Measurements from ENCODE around the gene PRAMEF5. TPM values are rescaled to one million over a fixed set of nuclear protein-coding genes. Genes with fewer than 3 reads are reported as not detected.
"Not testable (repeated sequence)": the region's sequence is repeated elsewhere in the genome, so short reads cannot be mapped to it uniquely, and the experiment has no call there.

The PRAMEF5 gene
- polyA plus RNA-seq, 3 donors = not detected

GRCh38 chr1:13265124-13265523, 11.1 kb downstream of the PRAMEF5 start:
- H3K4me1 ChIP-seq (ENCODE audit: control insufficient read depth in 1 of 2, insufficient read depth in 2 of 2, low read length in 2 of 2); H3K27me3 ChIP-seq (ENCODE audit: control insufficient read depth in 2 of 2, insufficient read depth in 2 of 2, low read length in 2 of 2); H3K27ac ChIP-seq (ENCODE audit: low read depth in 1 of 2, low read length in 2 of 2); H3K4me3 Mint-ChIP-seq; H3K4me2 ChIP-seq (replicated peaks; ENCODE audit: extremely low read depth, low read length, poor library complexity, severe bottlenecking); intact Hi-C loops (cut with micrococcal nuclease); H3K9me3 Mint-ChIP-seq; H3K4me3 ChIP-seq (replicated peaks in 1 of 3; ENCODE audit: low read depth in 2 of 3, low read length in 3 of 3); H3K36me3 Mint-ChIP-seq; H2AFZ ChIP-seq (ENCODE audit: insufficient read depth, low read depth, low read length, poor library complexity, severe bottlenecking); H3K36me3 ChIP-seq (replicated peaks in 1 of 2; ENCODE audit: control insufficient read depth in 1 of 2, insufficient read depth in 2 of 2, low read length in 2 of 2); H3K9ac ChIP-seq (ENCODE audit: insufficient read depth, low read length, poor library complexity, severe bottlenecking); H3K9me3 ChIP-seq (replicated peaks in 1 of 2; ENCODE audit: control insufficient read depth in 1 of 2, insufficient read depth in 1 of 2, low read length in 2 of 2); H3K27me3 Mint-ChIP-seq (ENCODE audit: low read depth in 3 of 3); H3K4me1 Mint-ChIP-seq; H4K20me1 ChIP-seq (ENCODE audit: insufficient read depth, low read length); H3K79me2 ChIP-seq (ENCODE audit: insufficient read depth, low read length); DNase-seq; H3K27ac Mint-ChIP-seq: not testable (repeated sequence)
- WGBS (ENCODE audit: insufficient coverage) = no CpG with 5 or more reads among the region's 3 CpGs

DNA sequence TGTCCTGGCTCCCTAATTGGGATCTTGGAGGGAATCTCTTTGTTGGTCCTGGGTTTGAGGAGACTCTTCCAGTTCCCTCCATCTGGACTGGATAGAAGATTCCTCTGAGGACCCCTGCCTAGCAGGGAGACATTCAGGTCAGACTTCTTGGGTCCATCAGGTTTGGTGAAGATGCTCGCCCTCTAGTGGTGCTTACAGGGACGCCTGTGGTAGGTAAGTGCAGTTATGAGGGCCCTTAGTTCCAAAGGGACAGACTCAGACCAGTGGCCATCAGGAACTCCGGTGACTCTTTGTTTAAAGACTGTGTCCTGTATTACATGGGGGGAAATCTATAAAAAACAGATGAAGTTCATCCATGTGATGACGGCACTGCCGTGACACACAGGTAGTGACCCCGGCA, 23.0 kb downstream of the PRAMEF5 start:
- H3K9ac ChIP-seq (ENCODE audit: insufficient read depth, low read length, poor library complexity, severe bottlenecking); H3K79me2 ChIP-seq (ENCODE audit: insufficient read depth, low read length); H3K9me3 Mint-ChIP-seq; H3K4me2 ChIP-seq (replicated peaks; ENCODE audit: extremely low read depth, low read length, poor library complexity, severe bottlenecking); H3K36me3 ChIP-seq (replicated peaks in 1 of 2; ENCODE audit: control insufficient read depth in 1 of 2, insufficient read depth in 2 of 2, low read length in 2 of 2); H3K9me3 ChIP-seq (replicated peaks in 1 of 2; ENCODE audit: control insufficient read depth in 1 of 2, insufficient read depth in 1 of 2, low read length in 2 of 2); H3K4me1 ChIP-seq (ENCODE audit: control insufficient read depth in 1 of 2, insufficient read depth in 2 of 2, low read length in 2 of 2); DNase-seq; H3K4me3 ChIP-seq (replicated peaks in 1 of 3; ENCODE audit: low read depth in 2 of 3, low read length in 3 of 3); H3K36me3 Mint-ChIP-seq; H3K27me3 ChIP-seq (ENCODE audit: control insufficient read depth in 2 of 2, insufficient read depth in 2 of 2, low read length in 2 of 2); H3K4me3 Mint-ChIP-seq; H2AFZ ChIP-seq (ENCODE audit: insufficient read depth, low read depth, low read length, poor library complexity, severe bottlenecking); H4K20me1 ChIP-seq (ENCODE audit: insufficient read depth, low read length); H3K27me3 Mint-ChIP-seq (ENCODE audit: low read depth in 3 of 3); H3K4me1 Mint-ChIP-seq; intact Hi-C loops (cut with micrococcal nuclease); H3K27ac Mint-ChIP-seq; H3K27ac ChIP-seq (ENCODE audit: low read depth in 1 of 2, low read length in 2 of 2): not testable (repeated sequence)
- WGBS (ENCODE audit: insufficient coverage) = 0% methylated on average over 2 of the region's 6 CpGs

- H3K79me2 ChIP-seq (ENCODE audit: insufficient read depth, low read length); H3K36me3 Mint-ChIP-seq; H3K4me1 Mint-ChIP-seq; H3K27me3 ChIP-seq (ENCODE audit: control insufficient read depth in 2 of 2, insufficient read depth in 2 of 2, low read length in 2 of 2); H3K4me1 ChIP-seq (ENCODE audit: control insufficient read depth in 1 of 2, insufficient read depth in 2 of 2, low read length in 2 of 2); H3K27me3 Mint-ChIP-seq (ENCODE audit: low read depth in 3 of 3); H3K9ac ChIP-seq (ENCODE audit: insufficient read depth, low read length, poor library complexity, severe bottlenecking); H3K36me3 ChIP-seq (replicated peaks in 1 of 2; ENCODE audit: control insufficient read depth in 1 of 2, insufficient read depth in 2 of 2, low read length in 2 of 2); intact Hi-C loops (cut with micrococcal nuclease); H3K4me2 ChIP-seq (replicated peaks; ENCODE audit: extremely low read depth, low read length, poor library complexity, severe bottlenecking); H3K9me3 ChIP-seq (replicated peaks in 1 of 2; ENCODE audit: control insufficient read depth in 1 of 2, insufficient read depth in 1 of 2, low read length in 2 of 2); H3K4me3 Mint-ChIP-seq; H2AFZ ChIP-seq (ENCODE audit: insufficient read depth, low read depth, low read length, poor library complexity, severe bottlenecking); H3K4me3 ChIP-seq (replicated peaks in 1 of 3; ENCODE audit: low read depth in 2 of 3, low read length in 3 of 3); DNase-seq; H3K9me3 Mint-ChIP-seq; H3K27ac ChIP-seq (ENCODE audit: low read depth in 1 of 2, low read length in 2 of 2); H4K20me1 ChIP-seq (ENCODE audit: insufficient read depth, low read length): not testable (repeated sequence)
- H3K27ac Mint-ChIP-seq = peak overlapping the region in 1 of 7 donors; percentile 69
- WGBS (ENCODE audit: insufficient coverage) = no CpG with 5 or more reads among the region's 3 CpGs
These were observed 25.6 kb downstream of the PRAMEF5 start for GRCh38 chr1:13279617-13280016.

DNA sequence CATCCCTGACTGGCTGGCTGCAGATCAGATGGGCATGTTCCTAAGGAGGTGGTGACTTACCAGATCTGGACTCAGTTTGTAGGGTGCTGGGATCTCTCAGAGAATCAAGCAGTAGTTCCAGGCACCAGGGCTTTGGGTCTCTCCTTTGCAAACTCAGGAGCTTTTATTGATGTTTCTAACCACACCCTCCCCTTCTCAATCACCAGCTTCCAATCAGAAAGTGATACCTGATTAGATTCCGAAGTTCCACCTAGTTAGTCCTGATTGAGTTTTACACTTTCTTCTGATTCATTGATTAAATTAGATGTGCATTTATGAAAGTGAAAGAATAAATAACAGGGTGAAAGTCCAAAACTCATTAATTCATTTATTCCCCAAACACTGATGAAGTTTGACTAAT, 31.0 kb downstream of the PRAMEF5 start, which contains the start of gene PRAMEF8:
Gene PRAMEF8 (minus strand): TSS at position 101 of the 400 bp plus-strand sequence. CDS start 1,046 bp downstream, outside the sequence.
- H3K9me3 ChIP-seq (replicated peaks in 1 of 2; ENCODE audit: control insufficient read depth in 1 of 2, insufficient read depth in 1 of 2, low read length in 2 of 2); DNase-seq; H3K4me2 ChIP-seq (replicated peaks; ENCODE audit: extremely low read depth, low read length, poor library complexity, severe bottlenecking); H3K9ac ChIP-seq (ENCODE audit: insufficient read depth, low read length, poor library complexity, severe bottlenecking); H3K4me1 Mint-ChIP-seq; intact Hi-C loops (cut with micrococcal nuclease); H3K4me1 ChIP-seq (ENCODE audit: control insufficient read depth in 1 of 2, insufficient read depth in 2 of 2, low read length in 2 of 2); H3K27ac Mint-ChIP-seq; H3K36me3 Mint-ChIP-seq; H3K4me3 ChIP-seq (replicated peaks in 1 of 3; ENCODE audit: low read depth in 2 of 3, low read length in 3 of 3); H3K27ac ChIP-seq (ENCODE audit: low read depth in 1 of 2, low read length in 2 of 2); H3K27me3 ChIP-seq (ENCODE audit: control insufficient read depth in 2 of 2, insufficient read depth in 2 of 2, low read length in 2 of 2); H3K27me3 Mint-ChIP-seq (ENCODE audit: low read depth in 3 of 3); H4K20me1 ChIP-seq (ENCODE audit: insufficient read depth, low read length); H3K36me3 ChIP-seq (replicated peaks in 1 of 2; ENCODE audit: control insufficient read depth in 1 of 2, insufficient read depth in 2 of 2, low read length in 2 of 2); H3K79me2 ChIP-seq (ENCODE audit: insufficient read depth, low read length); H2AFZ ChIP-seq (ENCODE audit: insufficient read depth, low read depth, low read length, poor library complexity, severe bottlenecking); H3K4me3 Mint-ChIP-seq; H3K9me3 Mint-ChIP-seq: not testable (repeated sequence)
- no CpG with 5 or more reads among the region's 1 CpG for WGBS (ENCODE audit: insufficient coverage)

Data from CD14-positive monocyte (primary cell).